SK-N-SH (cell line): ENCODE data around the gene CD72. TPM values are rescaled to one million over a fixed set of nuclear protein-coding genes. Genes with fewer than 3 reads are reported as not detected.

ENCODE experiments used
- CTCF ChIA-PET: fragments of 300-600, 350-600 bp; formaldehyde crosslinking; extraction: SDS; loops from one replicate; lab custom pipeline; 2021; lab: Yijun Ruan, JAX
- POLR2A ChIA-PET: fragments of 350-600 bp; sonication (Branson Sonifier 250); formaldehyde crosslinking; extraction: SDS; loops from one replicate; lab custom pipeline; 2020; ENCODE audit warnings: antibody characterized with exemption, inconsistent platforms; lab: Yijun Ruan, JAX
- DNase-seq: peaks from one replicate; pipeline ENCODE4 v3.0.0; 2012
- H2AFZ ChIP-seq: fragments of 200-600 bp; sonication (generic); 2 replicates; pipeline ENCODE4 v1.8.1; 2016; ENCODE audit warnings: antibody characterized with exemption, mild to moderate bottlenecking, low read depth
- H3F3A ChIP-seq: fragments of 200-600 bp; sonication (generic); replicated peaks from 2 replicates; pipeline ENCODE3; 2016; ENCODE audit warnings: antibody characterized with exemption, mild to moderate bottlenecking; ENCODE audit not compliant: insufficient read depth
- H3K27ac ChIP-seq, 2 experiments: fragments of 200-500 bp in 1 of 2; fragments of 200-600 bp in 1 of 2; sonication (Bioruptor generic) in 1 of 2; sonication (generic), shearing (Covaris generic) in 1 of 2; 2 replicates each; pipeline versions ENCODE4 v1.5.1 to v1.6.1; 2014 to 2016; ENCODE audit warnings: low read depth in 2 of 2, inconsistent platforms in 1 of 2, low read length in 1 of 2, mild to moderate bottlenecking in 1 of 2, mixed read lengths in 1 of 2
- H3K27me3 ChIP-seq: fragments of 200-600 bp; sonication (generic), shearing (Covaris generic); 2 replicates; pipeline ENCODE4 v1.6.1; 2016; ENCODE audit warnings: mixed run types; ENCODE audit not compliant: insufficient read depth
- H3K36me3 ChIP-seq, 2 experiments: fragments of 200-500 bp in 1 of 2; fragments of 200-600 bp in 1 of 2; sonication (Bioruptor generic) in 1 of 2; sonication (generic) in 1 of 2; replicated peaks in 1 of 2; 2 replicates each; pipeline versions ENCODE3 to v1.5.1; 2014 to 2016; ENCODE audit warnings: low read length in 1 of 2, mild to moderate bottlenecking in 1 of 2; ENCODE audit not compliant: insufficient read depth in 2 of 2, control insufficient read depth in 1 of 2
- H3K4me1 ChIP-seq, 2 experiments: fragments of 200-500 bp in 1 of 2; fragments of 200-600 bp in 1 of 2; sonication (Bioruptor generic) in 1 of 2; sonication (generic), shearing (Covaris generic) in 1 of 2; 2 replicates each; pipeline versions ENCODE4 v1.5.1 to v1.6.1; 2014 to 2016; ENCODE audit warnings: low read depth in 1 of 2, low read length in 1 of 2, mixed run types in 1 of 2; ENCODE audit not compliant: insufficient read depth in 2 of 2, control insufficient read depth in 1 of 2
- H3K4me2 ChIP-seq: fragments of 200-600 bp; sonication (generic), shearing (Covaris generic); 2 replicates; pipeline ENCODE4 v1.6.1; 2017; ENCODE audit warnings: mixed run types
- H3K4me3 ChIP-seq, 2 experiments: fragments of 200-500 bp in 1 of 2; fragments of 200-600 bp in 1 of 2; sonication (Bioruptor generic) in 1 of 2; sonication (generic), shearing (Covaris generic) in 1 of 2; 2 replicates each; pipeline versions ENCODE4 v1.5.1 to v1.8.1; 2014 to 2016; ENCODE audit warnings: low read depth in 2 of 2, inconsistent platforms in 1 of 2, low read length in 1 of 2, mild to moderate bottlenecking in 1 of 2, mixed read lengths in 1 of 2, moderate library complexity in 1 of 2
- H3K79me2 ChIP-seq: fragments of 200-600 bp; sonication (generic); 2 replicates; pipeline ENCODE4 v1.8.1; 2017; ENCODE audit warnings: mild to moderate bottlenecking; ENCODE audit not compliant: insufficient read depth
- H3K9ac ChIP-seq: fragments of 200-600 bp; sonication (generic); 2 replicates; pipeline ENCODE4 v1.6.1; 2017; ENCODE audit warnings: mixed run types
- H3K9me2 ChIP-seq: fragments of 200-600 bp; sonication (generic); 2 replicates; pipeline ENCODE4 v1.6.1; 2017; ENCODE audit warnings: mixed run types
- H3K9me3 ChIP-seq: fragments of 200-600 bp; sonication (generic); 2 replicates; pipeline ENCODE4 v1.6.1; 2017; ENCODE audit warnings: mixed run types, mild to moderate bottlenecking, moderate library complexity
- H4K20me1 ChIP-seq: fragments of 200-600 bp; sonication (generic); 2 replicates; pipeline ENCODE4 v1.6.1; 2017; ENCODE audit warnings: mild to moderate bottlenecking, mixed run types; ENCODE audit not compliant: insufficient read depth
- FOSL2 ChIP-seq: IDR thresholded peaks from 2 replicates; pipeline ENCODE4 v1.4.0; 2012; ENCODE audit warnings: low read depth, mild to moderate bottlenecking, moderate library complexity, borderline replicate concordance
- MEF2A ChIP-seq: IDR thresholded peaks from 2 replicates; pipeline ENCODE4 v1.4.0; 2012; ENCODE audit warnings: low read depth, borderline replicate concordance
- MXI1 ChIP-seq: IDR thresholded peaks from 2 replicates; pipeline ENCODE4 v1.6.1; 2012; ENCODE audit warnings: mild to moderate bottlenecking, low read depth, low read length, improper control_type of control experiment
- NFIC ChIP-seq: IDR thresholded peaks from 2 replicates; pipeline ENCODE4 v1.4.0; 2012; ENCODE audit warnings: borderline replicate concordance
- PBX3 ChIP-seq: IDR thresholded peaks from 2 replicates; pipeline ENCODE4; 2012
- RAD21 ChIP-seq: IDR thresholded peaks from 2 replicates; pipeline ENCODE4 v1.6.1; 2012; ENCODE audit warnings: mild to moderate bottlenecking, low read length
- RFX5 ChIP-seq: IDR thresholded peaks from 2 replicates; pipeline ENCODE4 v1.6.1; 2012; ENCODE audit warnings: mild to moderate bottlenecking, improper control_type of control experiment, low read length
- SMC3 ChIP-seq: IDR thresholded peaks from 2 replicates; pipeline ENCODE4 v1.6.1; 2012; ENCODE audit warnings: low read depth, low read length, improper control_type of control experiment
- WGBS: methylation state at CpG from one replicate; pipeline ENCODE4 v1.1.6; 2017; ENCODE audit warnings: low lambda C conversion rate; 5-methylcytosine and 5-hydroxymethylcytosine counted together
- polyA plus RNA-seq, 3 experiments: library from polyadenylated mRNA; depleted of rRNA; stranded (reverse); fragments of >200 nt; gene quantifications; 2 replicates each; pipeline ENCODE4 v1.2.3, GENCODE V29; 2012
- TF ChIP-seq, protein P1 (sequence below): fragments of 150-350 bp; IDR thresholded peaks from 2 replicates; pipeline ENCODE4 v1.6.1; 2016; ENCODE audit warnings: mild to moderate bottlenecking, low read depth, low read length
- TF ChIP-seq, protein P2 (sequence below): fragments of 200-600 bp; sonication (generic); IDR thresholded peaks from 2 replicates; pipeline ENCODE4 v1.6.1; 2017; ENCODE audit warnings: antibody characterized with exemption, mild to moderate bottlenecking, moderate library complexity

The CD72 gene
- polyA plus RNA-seq, 1 of the 3 experiments (the other 2 are of a cell fraction), result 2.7 TPM

- H3K79me2 ChIP-seq, result peaks cover 14% of the 10 kb centered on the region; the same call in 1 of the 2 replicates
- no peak overlapping the region for H3K4me3 ChIP-seq
- H2AFZ ChIP-seq, result no peak overlapping the region
- H3K27ac ChIP-seq, result no peak overlapping the region
- peaks cover 0 to 12% of the 10 kb centered on the region in 2 experiments; a peak in 1 of 4 replicates for H3K4me1 ChIP-seq
- no peaks in the 10 kb centered on the region for H3K9me3 ChIP-seq
- DNase-seq, result no peak
- H3K9me2 ChIP-seq, result no peaks in the 10 kb centered on the region
- ChIA-PET CTCF (interaction anchor here (1.2 to 3.4 kb wide), 3 partner anchors 9 to 34 kb away, joined by 3 to 30 read pairs (median 6); partner anchors contain the start of genes CCDC107 and RMRP), POLR2A (no interaction called here)
- peaks cover 23% of the 10 kb centered on the region for H3F3A ChIP-seq
- peaks cover 0 to 5% of the 10 kb centered on the region in 2 experiments for H3K36me3 ChIP-seq
- 95% methylated on average over 5 of the region's 5 CpGs for WGBS
- H3K27me3 ChIP-seq, result no peaks in the 10 kb centered on the region
- H3K4me2 ChIP-seq, result no peak overlapping the region
- no peaks in the 10 kb centered on the region for H4K20me1 ChIP-seq
- no peak for TF ChIP-seq PBX3
- TF ChIP-seq, protein P1, sequence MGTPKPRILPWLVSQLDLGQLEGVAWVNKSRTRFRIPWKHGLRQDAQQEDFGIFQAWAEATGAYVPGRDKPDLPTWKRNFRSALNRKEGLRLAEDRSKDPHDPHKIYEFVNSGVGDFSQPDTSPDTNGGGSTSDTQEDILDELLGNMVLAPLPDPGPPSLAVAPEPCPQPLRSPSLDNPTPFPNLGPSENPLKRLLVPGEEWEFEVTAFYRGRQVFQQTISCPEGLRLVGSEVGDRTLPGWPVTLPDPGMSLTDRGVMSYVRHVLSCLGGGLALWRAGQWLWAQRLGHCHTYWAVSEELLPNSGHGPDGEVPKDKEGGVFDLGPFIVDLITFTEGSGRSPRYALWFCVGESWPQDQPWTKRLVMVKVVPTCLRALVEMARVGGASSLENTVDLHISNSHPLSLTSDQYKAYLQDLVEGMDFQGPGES, result no peak
- TF ChIP-seq, protein P2, sequence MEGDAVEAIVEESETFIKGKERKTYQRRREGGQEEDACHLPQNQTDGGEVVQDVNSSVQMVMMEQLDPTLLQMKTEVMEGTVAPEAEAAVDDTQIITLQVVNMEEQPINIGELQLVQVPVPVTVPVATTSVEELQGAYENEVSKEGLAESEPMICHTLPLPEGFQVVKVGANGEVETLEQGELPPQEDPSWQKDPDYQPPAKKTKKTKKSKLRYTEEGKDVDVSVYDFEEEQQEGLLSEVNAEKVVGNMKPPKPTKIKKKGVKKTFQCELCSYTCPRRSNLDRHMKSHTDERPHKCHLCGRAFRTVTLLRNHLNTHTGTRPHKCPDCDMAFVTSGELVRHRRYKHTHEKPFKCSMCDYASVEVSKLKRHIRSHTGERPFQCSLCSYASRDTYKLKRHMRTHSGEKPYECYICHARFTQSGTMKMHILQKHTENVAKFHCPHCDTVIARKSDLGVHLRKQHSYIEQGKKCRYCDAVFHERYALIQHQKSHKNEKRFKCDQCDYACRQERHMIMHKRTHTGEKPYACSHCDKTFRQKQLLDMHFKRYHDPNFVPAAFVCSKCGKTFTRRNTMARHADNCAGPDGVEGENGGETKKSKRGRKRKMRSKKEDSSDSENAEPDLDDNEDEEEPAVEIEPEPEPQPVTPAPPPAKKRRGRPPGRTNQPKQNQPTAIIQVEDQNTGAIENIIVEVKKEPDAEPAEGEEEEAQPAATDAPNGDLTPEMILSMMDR, result no peak
- TF ChIP-seq SMC3, result no peak
- no peak for TF ChIP-seq FOSL2
- TF ChIP-seq RAD21, result no peak
- TF ChIP-seq MXI1, result no peak
- TF ChIP-seq RFX5, result no peak
- no peak overlapping the region for H3K9ac ChIP-seq
Observed at GRCh38 chr9:35666549-35666948, 48.3 kb upstream of the CD72 start.

DNA sequence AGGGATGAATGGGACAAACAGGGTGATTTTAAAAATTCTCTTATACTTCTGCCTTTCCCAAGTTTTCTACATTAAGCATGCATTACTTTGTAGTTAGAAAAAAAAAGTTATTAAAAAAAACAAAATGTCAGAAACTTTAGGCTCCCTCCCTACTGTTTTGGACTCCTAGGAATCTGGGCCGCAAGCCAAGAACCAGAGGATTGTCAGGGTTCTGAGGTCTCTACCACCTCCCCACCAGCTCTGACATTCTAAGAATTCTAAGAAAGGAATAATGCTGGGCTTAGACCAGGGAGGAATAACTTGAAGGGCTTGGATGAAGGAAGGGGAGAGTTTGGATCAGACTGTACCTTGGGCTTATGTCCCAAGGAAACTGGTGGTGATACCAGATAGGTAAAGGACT is 47.8 kb upstream of the CD72 start:
- ChIA-PET CTCF (interaction anchor here (0.5 to 3.4 kb wide), 11 partner anchors 8 to 81 kb away, joined by 3 to 30 read pairs (median 5); partner anchors contain the start of genes CA9, CCDC107, CREB3 and RMRP), POLR2A (interaction anchor here (2.8 kb wide), 1 partner anchor 10 kb away, joined by 11 read pairs; no protein-coding TSS in a partner anchor)
- H3K4me1 ChIP-seq, result peaks cover 0 to 12% of the 10 kb centered on the region in 2 experiments; a peak in 1 of 4 replicates
- no peak overlapping the region; a peak in 1 of 4 replicates for H3K27ac ChIP-seq
- H3K9me2 ChIP-seq, result no peaks in the 10 kb centered on the region
- 94% methylated on average over 1 of the region's 1 CpG for WGBS
- no peak overlapping the region for H3K4me3 ChIP-seq
- H3K27me3 ChIP-seq, result no peaks in the 10 kb centered on the region
- no peak for DNase-seq
- H3K36me3 ChIP-seq, result peaks cover 0 to 5% of the 10 kb centered on the region in 2 experiments
- no peak overlapping the region for H3K4me2 ChIP-seq
- no peak overlapping the region for H3K9ac ChIP-seq
- no peaks in the 10 kb centered on the region for H3K9me3 ChIP-seq
- H3K79me2 ChIP-seq, result peaks cover 14% of the 10 kb centered on the region; the same call in 1 of the 2 replicates
- H2AFZ ChIP-seq, result no peak overlapping the region
- peaks cover 26% of the 10 kb centered on the region for H3F3A ChIP-seq
- TF ChIP-seq MEF2A (no peak), MXI1 (no peak), NFIC (peak; percentile 32; the same call in 1 of the 2 replicates)
- TF ChIP-seq, all 33 proteins: peak for 1
- no peaks in the 10 kb centered on the region for H4K20me1 ChIP-seq
